Pancreas (tissue), 10 donors: ENCODE measurements around the gene MINAR2. TPM values are rescaled to one million over a fixed set of nuclear protein-coding genes. Genes with fewer than 3 reads are reported as not detected.

Experiments used
- ATAC-seq, 4 donors: fragments of 200-7000 bp; cut with Tn5 transposase; one replicate each; pipeline versions ENCODE4 v1.8.0 to v1.9.1; 2020; ENCODE audit warnings: mild to moderate bottlenecking in 4 of 4, moderate library complexity in 4 of 4
- DNase-seq, 6 donors: peaks; one replicate each; pipeline ENCODE4 v3.0.0-alpha.2; 2020
- FAIRE-seq: peaks from 2 replicates; lab custom pipeline; 2012; peaks lifted over from hg19 to GRCh38; lab: Jason Lieb, UNC
- H3K27ac ChIP-seq, 4 donors: fragments of 200-600 bp; sonication (generic); 1 replicate in 3 of 4; 2 replicates in 1 of 4; pipeline versions ENCODE4 v1.5.0 to v1.8.0; 2020
- H3K27me3 ChIP-seq, 4 donors: fragments of 200-600 bp; one replicate each; pipeline ENCODE4 v1.8.0; 2021
- H3K36me3 ChIP-seq, 3 donors: fragments of 200-600 bp; sonication (generic) in 1 of 3; one replicate each; pipeline versions ENCODE4 v1.5.0 to v1.8.0; 2020 to 2021
- H3K4me1 ChIP-seq, 3 donors: fragments of 200-600 bp; one replicate each; pipeline ENCODE4 v1.8.0; 2021
- H3K4me3 ChIP-seq, 4 donors: fragments of 200-600 bp; sonication (generic) in 2 of 4; one replicate each; pipeline versions ENCODE4 v1.5.0 to v1.8.0; 2020 to 2021
- H3K9me3 ChIP-seq, 4 donors: fragments of 200-600 bp; one replicate each; pipeline ENCODE4 v1.8.0; 2021
- WGBS, 2 donors: extraction: QIAGEN DNeasy Blood & Tissue Kit; methylation state at CpG; one replicate each; pipeline ENCODE4 v1.1.7; 2013; 5-methylcytosine and 5-hydroxymethylcytosine counted together
- intact Hi-C, 3 donors: fragments of 100-400 bp; cut with DNase I; formaldehyde crosslinking; loops; one replicate each; pipeline versions ENCODE4 v1.11.1 to v1.14.2; 2022
- polyA plus RNA-seq, 2 donors: library from polyadenylated mRNA; stranded (reverse); fragments of 200-250 nt; gene quantifications; one replicate each; pipeline ENCODE4 v1.2.3, GENCODE V29; 2013
- total RNA-seq, 6 donors: library from RNA; stranded (reverse); fragmentation: NEBNext Ultra II Directional in 4 of 6; extraction: Animal tissue kit (Norgen Biotek cat#: 25700) in 4 of 6; gene quantifications; one replicate each; pipeline versions ENCODE4 v1.2.1 to v1.2.4, GENCODE V29; 2021 to 2023
- TF ChIP-seq, protein P1 (sequence below), 4 donors: fragments of 200-600 bp; sonication (generic) in 3 of 4; IDR thresholded peaks; one replicate each; pipeline versions ENCODE4 v1.5.0 to v1.8.0; 2021; ENCODE audit warnings: antibody characterized with exemption in 4 of 4
- donor health status: healthy with polysubstance abuse.
- donor health status: DM: no; HTN: no; CAD: no; lungs with moderate emphysema.
- donor health status: DM: no; HTN: no; CAD: no.
- donor health status: control.
- donor health status: control.
- donor health status: Bipolar disorder and iron deficiency.
- donor health status: DM: yes; HTN: yes; CAD: no.
- donor health status: DM: no; HTN: no; CAD: no.
- donor health status: DM: no; HTN: no; CAD: no.
- donor health status: DM: yes; HTN: yes; CAD: no.

The MINAR2 gene
- total and polyA plus RNA-seq, 8 donors = not detected

DNA sequence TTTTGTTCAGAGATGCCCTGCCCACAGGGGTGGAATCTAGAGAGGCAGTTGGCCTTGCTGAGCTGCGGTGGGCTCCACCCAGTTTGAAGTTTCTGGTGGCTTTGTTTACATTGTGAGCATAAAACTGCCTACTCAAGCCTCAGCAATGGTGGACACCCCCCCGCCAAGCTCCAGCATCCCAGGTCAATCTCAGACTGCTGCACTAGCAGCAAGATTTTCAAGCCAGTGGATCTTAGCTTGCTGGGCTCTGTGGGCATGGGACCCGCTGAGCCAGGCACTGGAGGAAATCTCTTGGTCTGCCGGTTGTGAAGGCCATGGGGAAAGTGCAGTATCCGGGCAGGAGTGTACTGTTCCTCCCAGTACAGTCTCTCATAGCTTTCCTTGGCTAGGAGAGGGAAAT, 55.5 kb downstream of the MINAR2 start:
- Histone ChIP-seq H3K36me3 (no peaks in the 10 kb centered on the region), H3K9me3 (no peaks in the 10 kb centered on the region), H3K4me1 (no peaks in the 10 kb centered on the region), H3K27me3 (no peaks in the 10 kb centered on the region), H3K4me3 (no peak overlapping the region), H3K27ac (no peak overlapping the region)
- ATAC-seq (no peak), DNase-seq (no peak), FAIRE-seq (no peak)
- TF ChIP-seq, protein P1, sequence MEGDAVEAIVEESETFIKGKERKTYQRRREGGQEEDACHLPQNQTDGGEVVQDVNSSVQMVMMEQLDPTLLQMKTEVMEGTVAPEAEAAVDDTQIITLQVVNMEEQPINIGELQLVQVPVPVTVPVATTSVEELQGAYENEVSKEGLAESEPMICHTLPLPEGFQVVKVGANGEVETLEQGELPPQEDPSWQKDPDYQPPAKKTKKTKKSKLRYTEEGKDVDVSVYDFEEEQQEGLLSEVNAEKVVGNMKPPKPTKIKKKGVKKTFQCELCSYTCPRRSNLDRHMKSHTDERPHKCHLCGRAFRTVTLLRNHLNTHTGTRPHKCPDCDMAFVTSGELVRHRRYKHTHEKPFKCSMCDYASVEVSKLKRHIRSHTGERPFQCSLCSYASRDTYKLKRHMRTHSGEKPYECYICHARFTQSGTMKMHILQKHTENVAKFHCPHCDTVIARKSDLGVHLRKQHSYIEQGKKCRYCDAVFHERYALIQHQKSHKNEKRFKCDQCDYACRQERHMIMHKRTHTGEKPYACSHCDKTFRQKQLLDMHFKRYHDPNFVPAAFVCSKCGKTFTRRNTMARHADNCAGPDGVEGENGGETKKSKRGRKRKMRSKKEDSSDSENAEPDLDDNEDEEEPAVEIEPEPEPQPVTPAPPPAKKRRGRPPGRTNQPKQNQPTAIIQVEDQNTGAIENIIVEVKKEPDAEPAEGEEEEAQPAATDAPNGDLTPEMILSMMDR (IDR thresholded peaks at IDR 0.05) = no peak
- intact Hi-C loops = no loop called here
- WGBS, 2 donors = 68 to 71% methylated on average over 5 of the region's 5 CpGs

DNA sequence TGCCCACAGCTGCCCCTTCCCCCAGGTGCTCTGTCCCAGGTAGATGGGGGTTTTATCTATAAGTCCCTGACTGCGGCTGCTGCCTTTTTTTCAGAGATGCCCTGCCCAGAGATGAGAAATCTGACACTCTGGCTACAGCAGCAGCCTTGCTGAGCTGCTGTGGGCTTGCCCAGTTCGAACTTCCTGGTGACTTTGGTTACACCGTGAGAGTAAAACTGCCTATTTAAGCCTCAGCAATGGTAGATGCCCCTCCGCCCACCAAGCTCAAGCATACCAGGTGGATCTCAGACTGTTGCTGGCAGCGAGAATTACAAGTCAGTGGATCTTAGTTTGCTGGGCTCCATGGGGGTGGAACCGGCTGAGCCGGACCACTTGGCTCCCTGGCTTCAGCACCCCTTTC, 56.8 kb downstream of the MINAR2 start:
- H3K27ac ChIP-seq = no peak overlapping the region
- DNase-seq = no peak
- no peak overlapping the region for H3K4me3 ChIP-seq
- intact Hi-C loops = no loop called here
- H3K36me3 ChIP-seq = no peaks in the 10 kb centered on the region
- no peaks in the 10 kb centered on the region for H3K9me3 ChIP-seq
- 36 to 43% methylated on average over 7 of the region's 7 CpGs for WGBS, 2 donors
- no peaks in the 10 kb centered on the region for H3K4me1 ChIP-seq
- no peaks in the 10 kb centered on the region for H3K27me3 ChIP-seq
- TF ChIP-seq, protein P1 (IDR thresholded peaks at IDR 0.05) = no peak
- ATAC-seq = no peak
- FAIRE-seq = no peak

GRCh38 chr5:129807162-129807814, 59.4 kb downstream of the MINAR2 start:
- Histone ChIP-seq H3K4me1 (no peaks in the 10 kb centered on the region), H3K4me3 (no peak overlapping the region), H3K36me3 (no peaks in the 10 kb centered on the region), H3K27me3 (no peaks in the 10 kb centered on the region), H3K27ac (no peak overlapping the region), H3K9me3 (no peaks in the 10 kb centered on the region)
- WGBS, 2 donors = 21 to 24% methylated on average over 3 of the region's 3 CpGs
- no peak for FAIRE-seq
- no peak for ATAC-seq
- DNase-seq = no peak
- intact Hi-C loops = no loop called here
- TF ChIP-seq, protein P1 (IDR thresholded peaks at IDR 0.05) = no peak

Other genes with a start within 250 kb of the MINAR2 start
- 1 to 10 TPM in 2 of 6 donors, under 1 TPM in 4; 0.09 to 1.2 (median 0.27) TPM for gene CHSY3, start 156.4 kb downstream of the MINAR2 start, total RNA-seq
- gene CHSY3, start 156.4 kb downstream of the MINAR2 start, polyA plus RNA-seq = under 1 TPM; 0.07 to 0.15 TPM